Activated naive CD4-positive, alpha-beta T cell treated with anti-CD3 and anti-CD28 coated beads for 36 hours (primary cell): ENCODE results near the gene BICRAL. TPM values are rescaled to one million over a fixed set of nuclear protein-coding genes. Genes with fewer than 3 reads are reported as not detected.
"Not testable (repeated sequence)": the region's sequence is repeated elsewhere in the genome, so short reads cannot be mapped to it uniquely, and the experiment has no call there.

ENCODE experiments used
- CTCF ChIA-PET: fragments of 350-600 bp; sonication (Branson Sonifier 250); formaldehyde crosslinking; loops from one replicate; lab custom pipeline; 2021; ENCODE audit warnings: antibody characterized with exemption; lab: Charles Lee
- DNase-seq: peaks from one replicate; pipeline ENCODE4 v3.0.0-alpha.2; 2020
- H3K27ac Mint-ChIP-seq: one replicate; pipeline ENCODE4 v1.8.0; 2021; ENCODE audit warnings: mild to moderate bottlenecking, mixed read lengths
- H3K27me3 Mint-ChIP-seq: one replicate; pipeline ENCODE4 v1.8.0; 2021; ENCODE audit warnings: low read depth, mixed read lengths
- H3K36me3 Mint-ChIP-seq: one replicate; pipeline ENCODE4 v1.8.0; 2021; ENCODE audit warnings: low read depth, mixed read lengths
- H3K4me1 Mint-ChIP-seq: one replicate; pipeline ENCODE4 v1.8.0; 2021; ENCODE audit warnings: low read depth, mixed read lengths
- H3K4me3 Mint-ChIP-seq: one replicate; pipeline ENCODE4 v1.8.0; 2021; ENCODE audit warnings: mild to moderate bottlenecking, moderate library complexity, mixed read lengths
- H3K9me3 Mint-ChIP-seq: one replicate; pipeline ENCODE4 v1.8.0; 2021; ENCODE audit warnings: mixed read lengths
- intact Hi-C: fragments of 100-400 bp; cut with micrococcal nuclease; formaldehyde crosslinking; loops from one replicate; pipeline ENCODE4 v1.15.1; 2023
- total RNA-seq, 2 experiments: library from RNA; stranded (reverse); gene quantifications; one replicate each; pipeline ENCODE4 v1.2.3, GENCODE V29; 2021

BICRAL gene
- total RNA-seq, 2 experiments from 2014 or later: 7.8 to 7.9 TPM

- Mint-ChIP-seq H3K27ac (peak overlapping the region; percentile 95), H3K27me3 (no peaks in the 10 kb centered on the region), H3K4me3 (peak overlapping the region; percentile 82), H3K36me3 (peaks cover 23% of the 10 kb centered on the region), H3K4me1 (peaks cover 32% of the 10 kb centered on the region), H3K9me3 (no peaks in the 10 kb centered on the region)
- CTCF ChIA-PET: interaction anchor here (0.6 to 3.5 kb wide), 6 partner anchors 8 to 676 kb away, joined by 3 to 14 read pairs (median 4); no protein-coding TSS in a partner anchor
- intact Hi-C loops: loop anchor here (1.0 to 5.0 kb wide), 6 partner anchors 11 to 673 kb away; partner anchors contain the start of genes CNPY3, MRPS10, RPL7L1 and TBCC
- peak; percentile 96 for DNase-seq
Measured at GRCh38 chr6:42890311-42891198, 108.7 kb downstream of the BICRAL start.

GRCh38 chr6:42891199-42891722 is 109.4 kb downstream of the BICRAL start:
- Mint-ChIP-seq H3K36me3 (peaks cover 16% of the 10 kb centered on the region), H3K4me1 (peaks cover 25% of the 10 kb centered on the region), H3K9me3 (no peaks in the 10 kb centered on the region), H3K27me3 (no peaks in the 10 kb centered on the region), H3K27ac (peak overlapping the region; percentile 95), H3K4me3 (peak overlapping the region; percentile 82)
- intact Hi-C loops: loop anchor here (5.0 kb wide), 2 partner anchors 324 to 674 kb away; partner anchors contain the start of gene MRPS10
- no peak for DNase-seq
- CTCF ChIA-PET: interaction anchor here (0.7 to 3.5 kb wide), 6 partner anchors 9 to 252 kb away, joined by 3 to 14 read pairs (median 4); no protein-coding TSS in a partner anchor

DNA sequence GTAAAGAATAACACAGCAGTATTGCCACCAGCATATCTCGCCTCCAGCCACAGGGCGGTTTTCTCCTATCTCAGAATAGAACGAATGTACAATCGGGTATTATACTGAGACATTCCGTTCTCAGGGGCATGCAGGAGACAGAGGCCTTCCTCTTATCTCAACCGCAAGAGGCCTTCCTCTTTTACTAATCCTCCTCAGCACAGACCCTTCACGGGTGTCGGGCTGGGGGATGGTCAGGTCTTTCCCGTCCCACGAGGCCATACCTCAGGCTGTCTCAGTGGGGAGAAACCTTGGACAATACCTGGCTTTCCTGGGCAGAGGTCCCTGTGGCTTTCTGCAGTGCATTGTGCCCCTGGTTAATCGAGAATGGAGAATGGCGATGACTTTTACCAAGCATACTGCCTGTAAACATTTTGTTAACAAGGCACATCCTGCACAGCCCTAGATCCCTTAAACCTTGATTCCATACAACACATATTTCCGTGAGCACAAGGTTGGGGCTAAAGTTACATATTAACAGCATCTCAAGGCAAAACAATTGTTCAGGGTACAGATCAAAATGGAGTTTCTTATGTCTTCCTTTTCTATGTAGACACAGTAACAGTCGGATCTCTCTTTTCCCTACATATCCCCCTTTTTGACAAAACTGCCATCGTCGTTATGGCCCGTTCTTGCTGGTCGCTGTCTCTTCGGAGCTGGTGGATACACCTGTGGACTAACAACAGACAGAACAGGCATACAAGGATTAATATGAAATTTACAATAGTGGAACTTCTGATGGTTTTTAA is 112.4 kb downstream of the BICRAL start:
- not testable (repeated sequence) for DNase-seq, H3K27me3 Mint-ChIP-seq, H3K4me3 Mint-ChIP-seq, H3K36me3 Mint-ChIP-seq, H3K27ac Mint-ChIP-seq, H3K9me3 Mint-ChIP-seq
- CTCF ChIA-PET: interaction anchor here (0.6 to 3.5 kb wide), 3 partner anchors 8 to 232 kb away, joined by 3 to 14 read pairs (median 4); no protein-coding TSS in a partner anchor
- intact Hi-C loops: loop anchor here (5.0 kb wide), 2 partner anchors 327 to 677 kb away; partner anchors contain the start of gene MRPS10
- peaks cover 15% of the 10 kb centered on the region for H3K4me1 Mint-ChIP-seq

DNA sequence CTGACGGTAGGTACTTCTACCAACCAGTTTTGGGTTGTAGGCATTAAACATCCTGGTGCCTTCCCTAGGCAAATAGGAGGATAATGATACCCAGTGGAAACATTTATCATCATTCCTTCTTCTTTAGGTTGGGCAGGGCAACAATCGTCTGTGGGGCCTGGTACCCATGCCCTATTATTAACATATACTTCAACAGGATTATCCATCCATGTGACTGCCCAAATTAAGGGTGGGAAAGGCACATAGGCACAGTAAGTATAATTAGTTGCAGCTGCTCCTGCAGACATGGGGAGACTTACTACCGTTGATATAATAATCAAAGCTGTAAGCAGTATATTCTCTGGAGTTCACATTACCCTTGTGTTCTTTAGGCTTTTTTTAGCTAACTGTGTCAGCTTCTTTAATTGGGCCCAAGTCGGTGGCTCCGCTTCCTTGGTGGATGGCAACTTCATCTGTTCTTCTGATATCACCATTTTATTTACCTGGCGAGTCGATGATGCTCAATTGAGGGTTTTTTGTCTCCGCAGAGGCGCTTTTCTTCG is 114.4 kb downstream of the BICRAL start:
- CTCF ChIA-PET: interaction anchor here (1.1 to 1.5 kb wide), 2 partner anchors 10 to 201 kb away, joined by 3 to 4 read pairs; no protein-coding TSS in a partner anchor

DNA sequence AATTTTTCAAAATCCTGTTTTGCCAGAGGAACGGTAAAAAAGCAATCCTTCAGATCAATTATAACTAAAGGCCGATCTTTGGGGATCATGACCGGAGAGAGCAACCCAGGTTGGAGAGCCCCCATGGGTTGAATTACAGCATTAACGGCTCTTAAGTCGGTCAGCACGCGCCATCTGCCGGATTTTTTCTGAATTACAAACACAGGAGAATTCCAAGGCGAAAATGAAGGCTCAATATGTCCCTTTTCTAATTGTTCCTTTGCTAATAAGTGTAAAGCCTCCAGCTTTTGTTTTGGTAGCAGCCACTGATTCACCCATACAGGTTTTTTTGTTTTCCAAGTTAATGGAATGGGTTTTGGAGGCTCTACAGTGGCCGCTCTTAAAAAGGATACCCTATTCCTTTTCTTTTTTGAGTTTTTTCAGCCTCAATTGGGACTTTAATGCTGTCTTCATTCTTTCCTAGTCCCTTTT is 117.1 kb downstream of the BICRAL start:
- Mint-ChIP-seq H3K27me3 (no peaks in the 10 kb centered on the region), H3K4me3 (no peak overlapping the region), H3K4me1 (peaks cover 11% of the 10 kb centered on the region), H3K36me3 (no peaks in the 10 kb centered on the region), H3K27ac (no peak overlapping the region), H3K9me3 (no peaks in the 10 kb centered on the region)
- intact Hi-C loops: loop anchor here (1.0 to 2.0 kb wide), 2 partner anchors 172 to 238 kb away; no protein-coding TSS in a partner anchor
- CTCF ChIA-PET: interaction anchor here (0.8 to 1.0 kb wide), 3 partner anchors 42 to 245 kb away, joined by 3 to 4 read pairs (median 4); no protein-coding TSS in a partner anchor
- peak; percentile 87 for DNase-seq

More for the DNA sequence above, 114.4 kb downstream of the BICRAL start:
- no peak overlapping the region for H3K27ac Mint-ChIP-seq
- no peak for DNase-seq
- no peaks in the 10 kb centered on the region for H3K27me3 Mint-ChIP-seq
- H3K4me3 Mint-ChIP-seq: no peak overlapping the region
- H3K4me1 Mint-ChIP-seq: peaks cover 3% of the 10 kb centered on the region
- no peaks in the 10 kb centered on the region for H3K9me3 Mint-ChIP-seq
- H3K36me3 Mint-ChIP-seq: no peaks in the 10 kb centered on the region
- intact Hi-C loops: no loop called here

DNA sequence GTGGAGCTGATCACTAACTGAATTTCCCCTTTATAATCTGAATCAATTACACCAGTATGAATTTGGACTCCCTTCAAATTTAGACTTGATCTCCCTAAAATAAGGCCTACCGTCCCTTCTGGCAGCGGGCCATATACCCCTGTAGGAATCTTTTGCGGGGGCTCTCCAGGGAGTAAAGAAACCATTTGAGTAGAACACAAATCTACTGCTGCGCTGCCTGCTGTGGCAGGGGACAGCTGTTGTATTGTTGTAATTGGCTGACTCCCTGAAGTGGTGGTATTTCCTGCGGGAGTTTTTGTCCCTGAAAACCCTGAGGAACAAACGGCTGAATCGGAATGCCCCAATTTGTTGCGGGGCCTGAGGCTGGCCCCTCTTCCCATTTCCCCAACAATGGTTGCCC is 118.0 kb downstream of the BICRAL start:
- Mint-ChIP-seq H3K27me3 (no peaks in the 10 kb centered on the region), H3K36me3 (no peaks in the 10 kb centered on the region), H3K4me3 (no peak overlapping the region), H3K27ac (no peak overlapping the region), H3K4me1 (peaks cover 11% of the 10 kb centered on the region), H3K9me3 (no peaks in the 10 kb centered on the region)
- CTCF ChIA-PET: interaction anchor here (0.8 to 3.3 kb wide), 7 partner anchors 15 to 244 kb away, joined by 3 to 25 read pairs (median 5); partner anchors contain the start of genes CNPY3 and PTCRA
- intact Hi-C loops: loop anchor here (1.0 to 5.0 kb wide), 7 partner anchors 61 to 607 kb away; partner anchors contain the start of genes GNMT, KLC4, MRPL2 and RRP36
- no peak for DNase-seq

GRCh38 chr6:42901538-42901957 is 119.7 kb downstream of the BICRAL start:
- intact Hi-C loops: loop anchor here (1.0 to 5.0 kb wide), 7 partner anchors 59 to 606 kb away; partner anchors contain the start of genes CUL7, GNMT, KLC4 and MRPL2
- no peak overlapping the region for H3K4me3 Mint-ChIP-seq
- peak; percentile 83 for DNase-seq
- no peaks in the 10 kb centered on the region for H3K36me3 Mint-ChIP-seq
- H3K27ac Mint-ChIP-seq: no peak overlapping the region
- no peaks in the 10 kb centered on the region for H3K9me3 Mint-ChIP-seq
- CTCF ChIA-PET: interaction anchor here (0.6 to 3.3 kb wide), 23 partner anchors 8 to 692 kb away, joined by 3 to 25 read pairs (median 3); partner anchors contain the start of genes CNPY3, PEX6, PTCRA and PTK7
- peaks cover 11% of the 10 kb centered on the region for H3K4me1 Mint-ChIP-seq
- no peaks in the 10 kb centered on the region for H3K27me3 Mint-ChIP-seq

GRCh38 chr6:42902429-42903263 is 120.8 kb downstream of the BICRAL start:
- peaks cover 11% of the 10 kb centered on the region for H3K4me1 Mint-ChIP-seq
- CTCF ChIA-PET: interaction anchor here (0.6 to 3.3 kb wide), 11 partner anchors 9 to 250 kb away, joined by 3 to 25 read pairs (median 3); partner anchors contain the start of genes PEX6, PTCRA and PTK7
- not testable (repeated sequence) for H3K4me3 Mint-ChIP-seq, DNase-seq, H3K9me3 Mint-ChIP-seq, H3K27me3 Mint-ChIP-seq, H3K27ac Mint-ChIP-seq, H3K36me3 Mint-ChIP-seq
- intact Hi-C loops: loop anchor here (5.0 kb wide), 2 partner anchors 170 to 605 kb away; no protein-coding TSS in a partner anchor

- peaks cover 8% of the 10 kb centered on the region for H3K4me1 Mint-ChIP-seq
- H3K36me3 Mint-ChIP-seq: no peaks in the 10 kb centered on the region
- H3K27me3 Mint-ChIP-seq: no peaks in the 10 kb centered on the region
- no peak overlapping the region for H3K4me3 Mint-ChIP-seq
- no peak for DNase-seq
- intact Hi-C loops: loop anchor here (5.0 kb wide), 2 partner anchors 168 to 603 kb away; no protein-coding TSS in a partner anchor
- no peaks in the 10 kb centered on the region for H3K9me3 Mint-ChIP-seq
- CTCF ChIA-PET: interaction anchor here (0.6 to 1.0 kb wide), 3 partner anchors 109 to 512 kb away, joined by 3 to 8 read pairs (median 4); partner anchors contain the start of genes KLHDC3 and MEA1
- H3K27ac Mint-ChIP-seq: no peak overlapping the region
Measured at GRCh38 chr6:42904467-42904866, 122.6 kb downstream of the BICRAL start.

DNA sequence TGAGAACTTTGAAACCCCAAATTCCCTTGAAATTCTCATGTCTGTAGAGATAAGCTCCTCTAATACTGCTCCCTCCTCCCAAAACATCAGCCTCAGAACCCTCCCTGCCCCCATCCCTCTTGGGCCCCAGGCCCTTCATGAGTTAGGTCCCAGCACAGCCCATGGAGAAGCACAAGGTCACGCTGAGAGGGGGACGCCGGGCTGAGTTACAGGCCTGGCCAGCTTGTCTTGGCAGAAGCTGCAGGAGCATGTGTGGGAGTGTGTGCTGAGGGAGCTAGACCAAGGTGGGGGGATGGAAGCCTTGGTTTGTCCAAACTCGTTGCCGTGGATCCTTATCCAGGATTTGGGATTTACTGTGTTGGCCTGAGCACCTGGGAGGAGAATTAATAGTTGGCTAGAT is 125.5 kb downstream of the BICRAL start:
- H3K9me3 Mint-ChIP-seq: no peaks in the 10 kb centered on the region
- intact Hi-C loops: no loop called here
- H3K27me3 Mint-ChIP-seq: peaks cover 4% of the 10 kb centered on the region
- H3K36me3 Mint-ChIP-seq: no peaks in the 10 kb centered on the region
- CTCF ChIA-PET: interaction anchor here (1.3 to 1.7 kb wide), 2 partner anchors 10 to 21 kb away, joined by 3 to 4 read pairs; partner anchors contain the start of gene CNPY3
- DNase-seq: no peak
- H3K4me1 Mint-ChIP-seq: peaks cover 5% of the 10 kb centered on the region
- H3K27ac Mint-ChIP-seq: no peak overlapping the region
- H3K4me3 Mint-ChIP-seq: no peak overlapping the region
